ENCODE measurements around the gene PIP4K2A.

GRCh38 chr10:22620929-22621328 is 93.4 kb downstream of the PIP4K2A start:
- no peak for TF ChIP-seq POLR2A (IDR thresholded peaks at IDR 0.05)
- TF ChIP-seq CTCF (IDR thresholded peaks at IDR 0.05): no peak
